GM10266 (cell line): ENCODE data around the gene ATF3.
"Not testable (repeated sequence)": the region's sequence is repeated elsewhere in the genome, so short reads cannot be mapped to it uniquely, and the experiment has no call there.

Experiments
- DNase-seq: peaks from one replicate; pipeline ENCODE4 v3.0.0; 2012; ENCODE audit errors: extremely low spot score
- TF ChIP-seq, protein P1 (sequence below): IDR thresholded peaks from 2 replicates; pipeline ENCODE4 v1.5.1; 2012; ENCODE audit warnings: mild to moderate bottlenecking, low read depth; ENCODE audit not compliant: control insufficient read depth, insufficient read depth; ENCODE audit errors: missing control alignments

The ATF3 gene

GRCh38 chr1:212633161-212633560, 24.6 kb downstream of the ATF3 start:
- TF ChIP-seq, protein P1, sequence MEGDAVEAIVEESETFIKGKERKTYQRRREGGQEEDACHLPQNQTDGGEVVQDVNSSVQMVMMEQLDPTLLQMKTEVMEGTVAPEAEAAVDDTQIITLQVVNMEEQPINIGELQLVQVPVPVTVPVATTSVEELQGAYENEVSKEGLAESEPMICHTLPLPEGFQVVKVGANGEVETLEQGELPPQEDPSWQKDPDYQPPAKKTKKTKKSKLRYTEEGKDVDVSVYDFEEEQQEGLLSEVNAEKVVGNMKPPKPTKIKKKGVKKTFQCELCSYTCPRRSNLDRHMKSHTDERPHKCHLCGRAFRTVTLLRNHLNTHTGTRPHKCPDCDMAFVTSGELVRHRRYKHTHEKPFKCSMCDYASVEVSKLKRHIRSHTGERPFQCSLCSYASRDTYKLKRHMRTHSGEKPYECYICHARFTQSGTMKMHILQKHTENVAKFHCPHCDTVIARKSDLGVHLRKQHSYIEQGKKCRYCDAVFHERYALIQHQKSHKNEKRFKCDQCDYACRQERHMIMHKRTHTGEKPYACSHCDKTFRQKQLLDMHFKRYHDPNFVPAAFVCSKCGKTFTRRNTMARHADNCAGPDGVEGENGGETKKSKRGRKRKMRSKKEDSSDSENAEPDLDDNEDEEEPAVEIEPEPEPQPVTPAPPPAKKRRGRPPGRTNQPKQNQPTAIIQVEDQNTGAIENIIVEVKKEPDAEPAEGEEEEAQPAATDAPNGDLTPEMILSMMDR: no peak
- no peak for DNase-seq

- TF ChIP-seq, protein P1: no peak
- no peak for DNase-seq
These were observed 25.7 kb downstream of the ATF3 start for GRCh38 chr1:212634252-212634651.

DNA sequence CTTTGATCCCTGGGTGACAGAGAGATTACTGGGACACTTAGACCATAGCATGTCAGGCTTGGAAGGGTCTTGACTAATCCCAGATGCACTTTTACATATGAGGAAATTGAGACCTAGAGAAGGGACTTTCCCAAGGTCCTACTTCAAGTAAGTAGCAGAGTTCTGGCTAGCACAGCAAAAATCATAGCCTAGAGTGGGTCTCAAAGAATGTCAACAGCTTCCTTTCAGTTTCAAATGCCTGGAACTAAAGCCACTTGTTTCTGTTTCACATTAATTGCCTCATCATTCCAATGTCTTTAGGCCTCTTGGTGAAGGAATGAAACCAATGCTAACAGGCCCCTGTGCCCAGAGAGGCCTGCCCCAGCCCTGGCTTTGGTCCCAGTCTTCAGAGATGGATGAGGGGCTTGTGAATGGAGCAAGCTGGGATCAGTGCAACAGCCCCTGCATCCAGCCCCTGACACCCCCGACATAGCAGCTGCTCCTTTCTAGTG, 26.6 kb downstream of the ATF3 start:
- TF ChIP-seq, protein P1: no peak
- no peak for DNase-seq

DNA sequence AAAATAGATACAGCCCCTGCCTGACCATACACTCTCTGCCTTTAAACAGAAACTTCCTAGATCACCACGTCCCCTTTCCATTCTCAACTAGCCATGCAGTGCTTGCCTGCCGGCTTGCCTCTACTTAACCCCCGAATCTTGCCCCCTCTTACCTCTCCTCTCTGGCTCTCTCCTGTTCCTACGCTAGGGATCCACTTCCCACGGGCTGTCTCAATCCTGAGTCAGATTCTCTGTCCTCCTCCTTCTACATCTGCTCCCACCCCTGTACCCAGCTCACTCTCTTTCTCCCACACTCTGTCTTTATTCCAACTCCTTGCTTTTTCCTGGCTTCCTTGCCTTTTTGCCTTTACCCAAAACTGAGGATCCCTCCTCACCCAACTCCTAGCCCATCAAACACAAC, 29.3 kb downstream of the ATF3 start:
- DNase-seq: no peak
- TF ChIP-seq, protein P1: no peak

DNA sequence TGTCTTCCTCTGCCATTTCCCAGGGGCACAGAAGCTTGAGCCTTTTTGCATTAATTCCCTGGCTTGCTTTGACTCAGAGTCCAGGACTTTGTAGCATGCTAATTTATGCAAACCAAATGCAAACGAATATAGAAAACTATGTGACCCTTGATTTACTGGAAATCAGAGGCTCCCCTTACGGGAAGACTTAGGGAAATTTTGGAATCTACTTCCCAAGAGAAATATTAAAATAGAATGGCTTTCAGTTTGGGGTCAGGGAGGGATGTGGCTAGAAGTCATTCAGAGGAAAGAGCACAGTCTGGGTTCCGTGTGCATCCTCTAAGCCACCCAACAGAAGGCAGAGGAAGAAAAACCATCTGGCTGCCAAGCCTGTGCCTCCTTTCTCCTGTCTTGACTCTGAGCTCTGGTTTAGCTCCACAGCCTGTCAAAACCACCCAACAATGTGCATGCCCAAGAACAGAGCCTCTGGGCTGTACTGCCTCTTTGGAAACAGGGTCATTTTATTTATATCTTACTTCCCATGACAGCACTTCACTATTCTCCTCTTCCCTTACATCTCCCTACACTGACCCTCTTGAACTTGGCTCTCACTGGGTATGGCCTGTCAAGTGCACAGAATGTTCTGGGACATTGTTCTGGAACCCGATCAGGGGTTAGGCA, 30.1 kb downstream of the ATF3 start:
- DNase-seq: no peak

GRCh38 chr1:212639524-212639923, 31.0 kb downstream of the ATF3 start:
- not testable (repeated sequence) for DNase-seq

More for the DNA sequence above, 30.1 kb downstream of the ATF3 start:
- TF ChIP-seq, protein P1: no peak

GRCh38 chr1:212640223-212640878, 31.8 kb downstream of the ATF3 start:
- DNase-seq: no peak
- TF ChIP-seq, protein P1: no peak
